NOMO-1 treated with dmso at 0.1 percent for 144 hours (cell line): Measurements from ENCODE around the gene MYCBP2.

ENCODE experiments used
- DNase-seq: peaks from one replicate; lab custom pipeline; 2025; ENCODE audit not compliant: unreplicated experiment; lab: John Stamatoyannopoulos, UW

Gene MYCBP2

DNA sequence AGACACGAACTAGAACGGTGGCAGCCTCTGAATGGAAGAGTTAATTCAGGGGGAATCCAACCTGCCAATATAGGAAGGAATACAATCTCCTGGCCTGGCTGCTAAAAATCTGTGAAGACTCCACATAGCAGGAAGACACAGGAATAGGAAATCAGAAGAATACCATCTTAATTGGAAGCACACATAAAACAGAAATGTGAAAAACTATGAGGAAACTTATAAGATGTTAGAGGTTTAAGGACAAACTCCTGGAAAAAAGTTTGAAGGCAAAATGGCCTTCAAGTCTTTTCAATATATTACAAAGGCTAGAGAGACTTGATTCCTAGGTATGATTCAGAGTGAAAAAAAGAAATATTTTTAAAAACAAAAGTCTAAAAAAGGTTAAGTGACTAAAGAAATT, 221.8 kb downstream of the MYCBP2 start:
- DNase-seq, result no peak

- DNase-seq, result no peak
These were observed 227.5 kb downstream of the MYCBP2 start for GRCh38 chr13:77099415-77099814.

GRCh38 chr13:77095288-77095687, 231.6 kb downstream of the MYCBP2 start:
- no peak for DNase-seq

DNA sequence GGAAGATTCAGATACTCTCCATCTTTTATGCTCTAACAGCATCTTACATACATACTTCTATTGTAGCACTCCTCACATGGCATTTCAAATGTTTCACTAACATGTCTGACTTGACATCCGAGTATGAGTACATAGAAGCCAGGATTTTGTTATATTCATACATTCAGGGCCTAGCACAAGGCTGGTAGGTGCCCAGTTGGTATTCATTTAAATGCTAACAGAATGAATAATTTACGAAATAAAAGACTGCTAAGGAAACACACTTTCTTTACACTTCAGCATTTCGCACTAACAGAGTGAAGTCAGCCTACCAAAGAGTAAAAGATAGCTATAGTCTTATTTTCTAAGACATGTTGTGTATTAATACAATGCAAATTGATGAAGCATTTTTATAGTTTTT, 232.1 kb downstream of the MYCBP2 start:
- DNase-seq, result no peak

- no peak for DNase-seq
These were observed 233.2 kb downstream of the MYCBP2 start for GRCh38 chr13:77093735-77094134.

- DNase-seq, result no peak
These were observed 242.1 kb downstream of the MYCBP2 start for GRCh38 chr13:77084755-77085154.

DNA sequence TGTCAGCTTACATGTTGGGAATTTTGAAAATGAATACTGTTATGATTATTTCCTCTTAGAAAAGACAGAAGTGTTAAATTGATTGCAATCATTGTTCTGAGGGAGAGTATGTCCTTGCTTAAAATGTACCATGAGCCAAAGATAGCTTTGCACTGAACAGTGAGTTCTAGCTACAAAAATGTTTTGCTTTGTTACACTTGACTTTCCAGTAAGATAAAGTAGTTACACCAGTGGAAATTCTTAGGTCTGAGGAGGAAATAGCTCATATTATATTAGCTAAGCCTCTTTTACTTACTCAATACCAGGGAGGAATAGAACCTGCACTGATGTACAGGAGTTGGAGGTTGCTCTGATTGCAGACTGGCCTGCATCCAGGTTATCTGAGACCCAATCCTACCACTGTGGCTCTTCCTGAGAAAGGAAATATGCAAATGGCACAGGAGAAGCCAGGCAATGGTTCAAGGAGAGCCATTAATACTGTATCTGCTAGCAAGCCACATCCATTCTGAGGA, 246.9 kb downstream of the MYCBP2 start:
- no peak for DNase-seq

DNA sequence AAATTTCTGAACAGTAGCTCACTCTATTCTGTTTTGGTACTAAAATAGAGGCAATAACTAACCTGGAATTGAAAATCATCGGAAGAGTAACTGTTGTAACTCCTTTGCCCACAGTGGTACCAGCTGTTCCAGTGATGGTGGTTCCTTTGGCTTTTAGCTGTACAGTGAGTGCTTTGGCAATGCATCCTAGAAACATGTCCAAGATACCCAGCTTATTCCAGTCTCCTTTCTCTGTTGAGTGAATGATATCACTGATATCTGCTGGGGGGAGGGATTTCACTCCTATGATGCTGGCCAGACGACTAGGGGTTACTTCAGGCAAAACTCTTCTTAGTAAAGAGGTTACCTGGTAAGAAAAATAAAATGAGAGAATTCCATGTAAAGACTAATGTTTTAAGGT, 259.4 kb downstream of the MYCBP2 start:
- DNase-seq, result no peak

GRCh38 chr13:77065461-77066147, 261.3 kb downstream of the MYCBP2 start:
- no peak for DNase-seq

GRCh38 chr13:77062097-77062496, 264.8 kb downstream of the MYCBP2 start:
- DNase-seq, result no peak

DNA sequence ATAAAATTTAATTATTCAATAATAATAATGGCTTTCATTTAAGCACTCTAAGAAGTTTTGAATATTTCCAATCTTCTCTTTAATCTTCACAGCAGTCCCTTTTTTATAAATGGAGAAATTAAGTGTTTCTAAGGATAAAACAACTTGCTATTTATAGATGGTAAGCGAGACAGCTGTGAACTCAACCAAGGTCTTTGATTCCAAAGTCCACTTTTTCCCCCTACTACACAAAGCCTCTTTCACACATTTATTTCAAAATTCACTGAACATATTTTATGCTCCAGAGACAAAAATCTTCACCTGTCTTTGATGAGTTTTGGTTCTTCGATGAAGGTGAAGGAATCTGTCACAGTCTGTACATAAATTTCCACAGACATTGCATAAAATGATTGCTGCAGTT, 265.5 kb downstream of the MYCBP2 start:
- no peak for DNase-seq

GRCh38 chr13:77056886-77057285, 270.0 kb downstream of the MYCBP2 start:
- DNase-seq, result no peak

- DNase-seq, result no peak
These were observed 270.5 kb downstream of the MYCBP2 start for GRCh38 chr13:77056382-77056781.

DNA sequence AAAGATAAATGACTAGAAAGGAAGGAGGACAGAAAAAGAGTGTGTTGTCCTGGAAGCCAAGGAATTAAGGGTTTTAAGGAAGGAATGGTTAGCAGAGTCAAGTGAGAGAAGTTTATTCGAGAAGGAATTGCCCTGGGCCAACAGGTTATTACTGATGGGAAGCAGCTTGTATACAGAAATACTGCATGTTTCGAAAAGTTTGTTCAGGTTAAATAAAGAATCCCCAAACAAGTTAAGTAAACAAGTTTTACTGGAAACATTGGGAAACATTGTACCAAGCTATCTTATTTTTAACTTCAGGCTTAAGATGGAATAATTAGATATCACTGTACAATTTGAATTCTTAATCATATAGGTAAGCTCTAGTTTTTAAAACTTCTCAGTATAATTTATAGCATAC, 271.7 kb downstream of the MYCBP2 start:
- DNase-seq, result no peak

GRCh38 chr13:77053192-77053591, 273.7 kb downstream of the MYCBP2 start:
- DNase-seq, result no peak

DNA sequence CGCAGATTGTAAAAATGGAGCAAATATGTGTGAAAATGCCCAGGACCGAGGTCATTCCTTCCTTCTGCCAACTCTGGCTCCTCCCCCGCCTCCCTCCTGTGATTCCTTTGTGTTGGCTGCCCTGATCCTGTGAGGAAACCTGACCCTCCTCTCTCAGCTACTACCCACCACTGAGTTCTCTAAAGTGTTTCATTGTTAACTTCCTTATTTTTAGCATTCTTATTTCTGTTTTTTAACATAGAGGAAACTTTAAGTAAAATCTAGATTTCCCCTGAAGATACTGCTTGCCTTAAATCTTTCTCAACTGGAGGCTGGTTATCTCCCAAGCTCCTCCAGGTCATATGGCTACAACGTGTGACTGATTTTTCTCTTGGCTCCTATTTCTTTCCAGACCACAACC, 278.2 kb downstream of the MYCBP2 start:
- no peak for DNase-seq

- no peak for DNase-seq
These were observed 279.1 kb downstream of the MYCBP2 start for GRCh38 chr13:77047649-77048343.

DNA sequence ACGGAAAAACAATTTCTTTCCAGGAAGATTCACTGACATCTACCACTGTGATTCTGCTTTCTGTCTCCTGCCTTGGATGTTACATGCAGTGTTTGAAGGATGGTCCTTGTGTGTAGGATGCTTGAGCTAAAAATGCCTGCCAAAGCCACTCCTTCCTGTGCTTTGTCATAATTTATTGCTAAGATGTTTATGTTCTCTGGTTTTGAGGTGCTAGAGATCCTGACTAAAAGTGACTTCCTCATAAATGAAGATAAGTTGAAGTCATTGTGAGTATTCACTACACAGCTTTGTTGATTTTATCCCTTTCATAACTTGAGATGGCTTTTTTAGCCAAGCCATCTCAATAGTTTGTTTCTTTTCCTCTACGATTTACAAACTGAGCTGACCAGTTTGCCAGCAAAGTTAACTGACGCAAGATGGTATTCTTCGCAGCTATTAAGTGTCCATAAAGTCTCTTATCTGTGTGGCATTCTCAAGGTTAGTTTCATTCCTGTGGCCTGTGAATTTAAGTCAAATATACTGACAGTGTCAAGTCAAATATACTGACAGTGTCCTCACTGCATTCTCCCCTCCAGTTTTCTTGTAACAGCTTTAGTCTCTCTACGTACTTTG, 284.2 kb downstream of the MYCBP2 start:
- DNase-seq, result no peak

DNA sequence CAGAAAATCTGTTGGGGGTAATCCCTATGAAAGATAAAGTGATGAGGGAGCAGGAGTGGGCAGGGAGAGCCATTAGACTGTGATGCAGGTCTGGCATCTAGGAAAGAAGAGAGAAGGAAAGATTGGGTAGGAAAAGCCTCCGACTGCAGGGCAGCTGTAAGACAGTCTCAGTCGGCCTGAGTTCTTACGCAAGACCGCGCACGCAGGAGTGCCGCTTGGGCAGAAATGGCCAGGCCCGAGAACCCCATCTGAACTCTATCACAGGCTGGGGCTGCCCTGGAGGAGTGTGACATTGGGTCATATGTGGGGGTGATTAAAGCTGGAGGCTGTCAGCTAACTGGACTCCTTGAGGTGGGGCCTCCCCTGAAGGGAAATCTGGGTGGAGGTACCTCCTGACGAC, 286.1 kb downstream of the MYCBP2 start:
- DNase-seq, result no peak

- no peak for DNase-seq
These were observed 286.8 kb downstream of the MYCBP2 start for GRCh38 chr13:77040076-77040475.

DNA sequence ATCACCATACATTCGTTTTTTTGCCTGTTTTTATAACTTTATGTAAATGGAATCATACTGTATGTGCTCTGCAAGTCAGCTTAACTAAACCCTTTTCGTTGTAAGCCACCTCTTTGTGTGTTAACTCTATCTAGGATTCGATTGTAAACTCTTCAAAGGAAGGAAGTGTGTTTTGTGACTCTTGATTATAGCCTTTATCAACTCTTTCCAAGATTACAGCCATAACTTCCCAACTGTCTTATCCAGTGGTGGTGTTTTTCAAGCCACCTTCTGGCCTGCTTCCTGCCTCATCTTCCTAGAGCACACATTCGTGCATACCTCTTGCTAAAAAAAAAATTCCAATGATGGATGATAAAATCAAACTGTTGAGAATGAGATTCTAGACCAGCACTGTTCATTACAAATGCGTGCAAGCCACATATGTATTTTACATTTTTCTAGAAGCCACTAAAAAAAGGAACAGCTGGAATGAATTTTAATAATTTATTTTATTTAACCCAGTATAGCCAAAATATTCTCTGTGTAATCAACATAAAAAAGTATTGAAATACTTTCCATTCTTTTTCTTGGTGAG, 287.9 kb downstream of the MYCBP2 start:
- DNase-seq, result no peak

DNA sequence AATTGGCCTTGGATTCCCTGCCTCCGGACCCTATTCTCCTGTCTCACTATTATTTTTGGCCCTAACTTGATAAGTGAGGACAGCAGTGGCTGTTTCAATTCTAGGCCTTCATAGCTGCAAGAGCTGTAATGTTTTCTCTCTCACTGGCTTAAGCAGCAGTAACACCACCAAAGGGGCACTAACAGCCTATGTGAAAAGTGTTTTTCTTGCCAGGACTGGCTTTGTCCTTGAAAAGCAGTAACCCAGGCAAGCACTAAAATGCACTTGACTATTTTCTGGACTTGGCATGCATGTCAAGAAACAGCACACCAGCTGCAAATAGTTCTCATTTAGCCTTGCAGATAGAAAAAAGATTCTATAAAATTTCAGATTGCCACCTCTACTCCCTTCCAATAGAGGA, 290.6 kb downstream of the MYCBP2 start:
- no peak for DNase-seq
